Endothelial cell of umbilical vein (primary cell): ENCODE data around the gene MEF2A. TPM values are rescaled to one million over a fixed set of nuclear protein-coding genes. Genes with fewer than 3 reads are reported as not detected.
A peak's percentile ranks its signal among the peaks of the same experiment; 100 is the strongest.

Source experiments
- BruUV-seq: library from RNA; stranded (reverse); fragments of 400-500 nt; replicated peaks from 2 replicates; lab custom pipeline; 2021; lab: Mats Ljungman, UMichigan
- CTCF ChIA-PET: fragments of 300-600, 350-600 bp; sonication (Branson Sonifier 250); formaldehyde crosslinking; loops from one replicate; lab custom pipeline; 2021; ENCODE audit warnings: antibody characterized with exemption, inconsistent platforms; lab: Charles Lee
- POLR2A ChIA-PET: fragments of 300-600, 350-600 bp; sonication (Branson Sonifier 250); formaldehyde crosslinking; loops from one replicate; lab custom pipeline; 2021; ENCODE audit warnings: antibody characterized with exemption, inconsistent platforms; lab: Charles Lee
- DNase-seq: peaks from one replicate; pipeline ENCODE4 v3.0.0-alpha.2; 2011; ENCODE audit warnings: low read depth, low spot score
- FAIRE-seq: peaks from 2 replicates; lab custom pipeline; 2011; peaks lifted over from hg19 to GRCh38; lab: Jason Lieb, UNC
- H2AFZ ChIP-seq: 2 replicates; pipeline ENCODE4 v1.6.0; 2012; ENCODE audit warnings: low read depth, low read length, control low read depth, inconsistent platforms
- H3K27ac ChIP-seq: 2 replicates; pipeline ENCODE4 v1.5.1; 2011; ENCODE audit warnings: low read depth, mild to moderate bottlenecking, control low read depth, low read length, moderate library complexity; ENCODE audit not compliant: insufficient read depth
- H3K27me3 ChIP-seq, 2 experiments: 2 replicates each; pipeline versions ENCODE4 v1.6.0 to v1.6.1; 2011; ENCODE audit warnings: low read length in 2 of 2, mixed read lengths in 1 of 2; ENCODE audit not compliant: control insufficient read depth in 2 of 2, insufficient read depth in 2 of 2
- H3K36me3 ChIP-seq, 2 experiments: 2 replicates in 1 of 2; 3 replicates in 1 of 2; pipeline ENCODE4 v1.5.1; 2011; ENCODE audit warnings: low read length in 2 of 2, mild to moderate bottlenecking in 1 of 2, moderate library complexity in 1 of 2; ENCODE audit not compliant: control insufficient read depth in 2 of 2, insufficient read depth in 2 of 2; ENCODE audit errors: extremely low read depth in 1 of 2
- H3K4me1 ChIP-seq: 3 replicates; pipeline ENCODE4 v1.5.1; 2011; ENCODE audit warnings: mild to moderate bottlenecking, low read length; ENCODE audit not compliant: control insufficient read depth, insufficient read depth; ENCODE audit errors: extremely low read depth
- H3K4me2 ChIP-seq: 2 replicates; pipeline ENCODE4 v1.6.1; 2011; ENCODE audit warnings: low read length, control low read depth, mixed read lengths; ENCODE audit not compliant: insufficient read depth
- H3K4me3 ChIP-seq, 3 experiments: fragments of 200-600 bp in 1 of 3; sonication (generic), shearing (Covaris generic) in 1 of 3; replicated peaks in 1 of 3; 2 replicates each; pipeline ENCODE4 v1.5.1; 2011 to 2016; ENCODE audit warnings: control low read depth in 3 of 3, low read length in 3 of 3, mild to moderate bottlenecking in 2 of 3, inconsistent platforms in 1 of 3, low read depth in 1 of 3, moderate library complexity in 1 of 3; ENCODE audit not compliant: insufficient read depth in 1 of 3
- H3K79me2 ChIP-seq: 2 replicates; pipeline ENCODE4 v1.6.0; 2012; ENCODE audit warnings: low read length, inconsistent platforms; ENCODE audit not compliant: control insufficient read depth, insufficient read depth
- H3K9ac ChIP-seq: replicated peaks from 2 replicates; pipeline ENCODE3; 2011; ENCODE audit warnings: low read length, control low read depth; ENCODE audit not compliant: insufficient read depth; ENCODE audit errors: extremely low read depth
- H3K9me1 ChIP-seq: replicated peaks from 3 replicates; pipeline ENCODE4 v1.6.0; 2011; ENCODE audit warnings: mild to moderate bottlenecking, low read length; ENCODE audit not compliant: control insufficient read depth, insufficient read depth; ENCODE audit errors: extremely low read depth
- H3K9me3 ChIP-seq: replicated peaks from 2 replicates; pipeline ENCODE4 v1.5.1; 2012; ENCODE audit warnings: low read length, inconsistent platforms; ENCODE audit not compliant: control insufficient read depth, insufficient read depth
- H4K20me1 ChIP-seq: replicated peaks from 2 replicates; pipeline ENCODE3; 2011; ENCODE audit warnings: mild to moderate bottlenecking, low read length; ENCODE audit not compliant: control insufficient read depth, insufficient read depth; ENCODE audit errors: extremely low read depth
- CTCF ChIP-seq, 2 donors: IDR thresholded peaks; 1 replicate in 1 of 2; 2 replicates in 1 of 2; pipeline ENCODE4 v1.5.1; 2011; ENCODE audit warnings: low read length in 2 of 2, mild to moderate bottlenecking in 2 of 2, moderate library complexity in 2 of 2, control low read depth in 1 of 2, inconsistent platforms in 1 of 2, low read depth in 1 of 2; ENCODE audit not compliant: insufficient read depth in 1 of 2; ENCODE audit errors: extremely low read depth in 1 of 2
- EZH2 ChIP-seq: IDR thresholded peaks from 2 replicates; pipeline ENCODE4 v1.6.1; 2012; ENCODE audit warnings: borderline replicate concordance, low read depth, mild to moderate bottlenecking, moderate library complexity, low read length, inconsistent platforms; ENCODE audit not compliant: severe bottlenecking
- FOS ChIP-seq: IDR thresholded peaks from 2 replicates; pipeline ENCODE4 v1.6.1; 2011; ENCODE audit warnings: mild to moderate bottlenecking, low read length, moderate library complexity, borderline replicate concordance; ENCODE audit not compliant: insufficient read depth
- GATA2 ChIP-seq: IDR thresholded peaks from 2 replicates; pipeline ENCODE4 v1.7.0; 2011; ENCODE audit warnings: low read depth, mild to moderate bottlenecking, moderate library complexity, mixed read lengths, low read length; ENCODE audit not compliant: insufficient read length, insufficient read depth
- JUN ChIP-seq: IDR thresholded peaks from 2 replicates; pipeline ENCODE4 v1.6.1; 2011; ENCODE audit warnings: borderline replicate concordance, low read depth; ENCODE audit not compliant: insufficient read length, insufficient read depth
- MAX ChIP-seq: IDR thresholded peaks from 2 replicates; pipeline ENCODE4 v1.6.1; 2011; ENCODE audit not compliant: insufficient read depth, insufficient read length
- MYC ChIP-seq: IDR thresholded peaks from one replicate; pipeline ENCODE4 v1.6.1; 2011; ENCODE audit warnings: mild to moderate bottlenecking, low read depth, low read length
- POLR2A ChIP-seq: IDR thresholded peaks from 2 replicates; pipeline ENCODE4 v1.6.1; 2012; ENCODE audit warnings: low read depth, mild to moderate bottlenecking, control low read depth, low read length
- POLR2AphosphoS5 ChIP-seq: IDR thresholded peaks from 2 replicates; pipeline ENCODE4 v1.6.1; 2012; ENCODE audit warnings: low read depth, mild to moderate bottlenecking, control low read depth, low read length, moderate library complexity; ENCODE audit not compliant: insufficient read depth
- dilution Hi-C: fragments of 300-500 bp; cut with MboI; formaldehyde crosslinking; loops from one replicate; pipeline ENCODE4 v1.15.0; 2019; ENCODE audit warnings: low sequenced_read_pairs; ENCODE audit not compliant: extremely low pct_ligation_motif_present
- intact Hi-C: fragments of 100-400 bp; cut with micrococcal nuclease; formaldehyde crosslinking; loops from one replicate; pipeline ENCODE4 v1.10.0; 2022
- polyA plus RNA-seq, 4 experiments: library from polyadenylated mRNA; depleted of rRNA in 3 of 4; stranded (reverse) in 3 of 4; unstranded in 1 of 4; fragments of >200 nt; gene quantifications; 2 replicates each; pipeline versions ENCODE4 v1.2.1 to v1.2.3, GENCODE V29; 2011 to 2012; ENCODE audit warnings: missing spikeins in 1 of 4
- total RNA-seq: library from RNA; stranded (reverse); gene quantifications from 2 replicates; pipeline ENCODE4 v1.2.3, GENCODE V29; 2021

MEF2A gene
- total and polyA plus RNA-seq, 2 donors (not counting 3 experiments of a cell fraction or from before 2014, with no cell fraction given) = 38.0 to 45.3 TPM

GRCh38 chr15:99720533-99720932 is 154.7 kb downstream of the MEF2A start:
- no peak overlapping the region for H3K4me2 ChIP-seq
- DNase-seq (no peak), FAIRE-seq (peak; percentile 35)
- H3K27ac ChIP-seq = no peak overlapping the region
- no peaks in the 10 kb centered on the region for H3K79me2 ChIP-seq
- TF ChIP-seq POLR2A (no peak), FOS (no peak), CTCF (IDR thresholded peaks at IDR 0.05; ENCODE audit: extremely low read depth in 1 of 2, insufficient read depth in 1 of 2, low read depth in 1 of 2, low read length in 2 of 2) (no peak), MAX (no peak), EZH2 (no peak), JUN (no peak), MYC (no peak), POLR2AphosphoS5 (no peak), GATA2 (no peak)
- H2AFZ ChIP-seq = no peak overlapping the region
- intact Hi-C loops (no loop called here), dilution Hi-C loops (loop anchor here (25.0 kb wide), 1 partner anchor 433 kb away; no protein-coding TSS in a partner anchor)
- POLR2A ChIA-PET = no interaction called here
- no peaks in the 10 kb centered on the region for H3K36me3 ChIP-seq
- H3K4me3 ChIP-seq = no peak overlapping the region
- CTCF ChIA-PET = no interaction called here
- no peaks in the 10 kb centered on the region for H3K27me3 ChIP-seq
- no peaks in the 10 kb centered on the region for H3K4me1 ChIP-seq
- no TSS peak for BruUV-seq
- no peaks in the 10 kb centered on the region for H4K20me1 ChIP-seq
- no peak overlapping the region for H3K9ac ChIP-seq
- no peaks in the 10 kb centered on the region for H3K9me1 ChIP-seq
- H3K9me3 ChIP-seq = no peaks in the 10 kb centered on the region
